NT2/D1 (cell line): ENCODE measurements around the gene NRXN3.

ENCODE experiments used
- DNase-seq: peaks from one replicate; pipeline ENCODE4 v3.0.0-alpha.2; 2011; ENCODE audit warnings: low read depth, low spot score
- H3K27me3 ChIP-seq: 2 replicates; pipeline ENCODE4 v1.6.0; 2011; ENCODE audit warnings: mild to moderate bottlenecking; ENCODE audit not compliant: insufficient read length, insufficient read depth
- H3K36me3 ChIP-seq: 2 replicates; pipeline ENCODE4 v1.6.1; 2011; ENCODE audit warnings: mild to moderate bottlenecking, low read length, mixed read lengths; ENCODE audit not compliant: insufficient read depth, insufficient read length
- H3K4me1 ChIP-seq: 2 replicates; pipeline ENCODE4 v1.5.1; 2011; ENCODE audit not compliant: insufficient read depth, insufficient read length
- H3K4me3 ChIP-seq: 2 replicates; pipeline ENCODE4 v1.5.1; 2011; ENCODE audit warnings: low read depth; ENCODE audit not compliant: insufficient read length
- H3K9ac ChIP-seq: 2 replicates; pipeline ENCODE4 v1.6.0; 2011; ENCODE audit warnings: low read depth; ENCODE audit not compliant: insufficient read length
- H3K9me3 ChIP-seq: 2 replicates; pipeline ENCODE4 v1.5.1; 2011; ENCODE audit warnings: mild to moderate bottlenecking, low read length; ENCODE audit not compliant: insufficient read depth
- SUZ12 ChIP-seq: IDR thresholded peaks from 2 replicates; pipeline ENCODE4 v1.6.1; 2011; ENCODE audit not compliant: insufficient read length, insufficient read depth; ENCODE audit errors: extremely low read depth
- YY1 ChIP-seq: IDR thresholded peaks from 2 replicates; pipeline ENCODE4 v1.6.1; 2011; ENCODE audit not compliant: insufficient read length, insufficient read depth
- ZNF274 ChIP-seq: IDR thresholded peaks from 2 replicates; pipeline ENCODE4 v1.6.1; 2011; ENCODE audit warnings: mild to moderate bottlenecking, low read depth, low read length

Gene NRXN3

GRCh38 chr14:79842270-79842669 lies 1672.1 kb downstream of the NRXN3 start:
- Histone ChIP-seq H3K36me3 (no peaks in the 10 kb centered on the region), H3K4me3 (no peak overlapping the region), H3K4me1 (no peaks in the 10 kb centered on the region), H3K9me3 (no peaks in the 10 kb centered on the region), H3K27me3 (no peaks in the 10 kb centered on the region), H3K9ac (no peak overlapping the region)
- TF ChIP-seq SUZ12 (no peak), ZNF274 (no peak), YY1 (no peak)
- no peak for DNase-seq

GRCh38 chr14:79852950-79853744 lies 1683.0 kb downstream of the NRXN3 start:
- Histone ChIP-seq H3K4me3 (no peak overlapping the region), H3K9me3 (no peaks in the 10 kb centered on the region), H3K9ac (no peak overlapping the region), H3K27me3 (no peaks in the 10 kb centered on the region), H3K36me3 (no peaks in the 10 kb centered on the region), H3K4me1 (no peaks in the 10 kb centered on the region)
- no peak for DNase-seq
- no peak for TF ChIP-seq SUZ12
- no peak for TF ChIP-seq YY1

- TF ChIP-seq YY1 (no peak), ZNF274 (no peak), SUZ12 (no peak)
- no peaks in the 10 kb centered on the region for H3K4me1 ChIP-seq
- no peaks in the 10 kb centered on the region for H3K36me3 ChIP-seq
- H3K9ac ChIP-seq, result no peak overlapping the region
- no peak for DNase-seq
- no peaks in the 10 kb centered on the region for H3K9me3 ChIP-seq
- H3K27me3 ChIP-seq, result no peaks in the 10 kb centered on the region
- no peak overlapping the region for H3K4me3 ChIP-seq
Measured at GRCh38 chr14:79855789-79856188, 1685.6 kb downstream of the NRXN3 start.

GRCh38 chr14:79856381-79856780 lies 1686.2 kb downstream of the NRXN3 start:
- no peak for TF ChIP-seq SUZ12
- TF ChIP-seq ZNF274, result no peak
- no peak for TF ChIP-seq YY1
- Histone ChIP-seq H3K4me1 (no peaks in the 10 kb centered on the region), H3K9me3 (no peaks in the 10 kb centered on the region), H3K36me3 (no peaks in the 10 kb centered on the region), H3K4me3 (no peak overlapping the region), H3K27me3 (no peaks in the 10 kb centered on the region), H3K9ac (no peak overlapping the region)
- DNase-seq, result no peak

GRCh38 chr14:79861111-79861510 lies 1690.9 kb downstream of the NRXN3 start:
- Histone ChIP-seq H3K9me3 (no peaks in the 10 kb centered on the region), H3K36me3 (no peaks in the 10 kb centered on the region), H3K4me1 (no peaks in the 10 kb centered on the region), H3K9ac (no peak overlapping the region), H3K27me3 (no peaks in the 10 kb centered on the region), H3K4me3 (no peak overlapping the region)
- DNase-seq, result no peak
- TF ChIP-seq YY1 (no peak), ZNF274 (no peak), SUZ12 (no peak)

- Histone ChIP-seq H3K4me1 (no peaks in the 10 kb centered on the region), H3K4me3 (no peak overlapping the region), H3K36me3 (no peaks in the 10 kb centered on the region), H3K9ac (no peak overlapping the region), H3K27me3 (no peaks in the 10 kb centered on the region), H3K9me3 (no peaks in the 10 kb centered on the region)
- no peak for DNase-seq
- TF ChIP-seq ZNF274, result no peak
- no peak for TF ChIP-seq SUZ12
- no peak for TF ChIP-seq YY1
Measured at GRCh38 chr14:79862045-79862444, 1691.9 kb downstream of the NRXN3 start.

GRCh38 chr14:79871136-79871535 lies 1701.0 kb downstream of the NRXN3 start:
- Histone ChIP-seq H3K27me3 (no peaks in the 10 kb centered on the region), H3K9me3 (no peaks in the 10 kb centered on the region), H3K36me3 (no peaks in the 10 kb centered on the region), H3K9ac (no peak overlapping the region), H3K4me1 (no peaks in the 10 kb centered on the region), H3K4me3 (no peak overlapping the region)
- no peak for TF ChIP-seq YY1
- TF ChIP-seq ZNF274, result no peak
- no peak for TF ChIP-seq SUZ12
- no peak for DNase-seq

GRCh38 chr14:79878229-79878628 lies 1708.1 kb downstream of the NRXN3 start:
- Histone ChIP-seq H3K4me1 (no peaks in the 10 kb centered on the region), H3K4me3 (no peak overlapping the region), H3K36me3 (no peaks in the 10 kb centered on the region), H3K9ac (no peak overlapping the region), H3K27me3 (no peaks in the 10 kb centered on the region), H3K9me3 (no peaks in the 10 kb centered on the region)
- no peak for DNase-seq
- no peak for TF ChIP-seq YY1
